ENCODE results near the gene PCDH12.

PCDH12 gene

GRCh38 chr5:141949511-141949910 lies 8.5 kb downstream of the PCDH12 start:
- CTCF ChIA-PET, result interaction anchor here (11.9 kb wide), 1 partner anchor 11 kb away, joined by 154 read pairs; the partner anchor contains the start of gene PCDH12
- Histone ChIP-seq H3K27me3 (replicated peaks in 2 of 5; ENCODE audit: control insufficient read depth in 4 of 5, insufficient read depth in 5 of 5, low read length in 4 of 5) (no peaks in the 10 kb centered on the region), H3K9me3 (ENCODE audit: control extremely low read depth in 1 of 5, control insufficient read depth in 4 of 5, insufficient read depth in 2 of 5, low read depth in 1 of 5, low read length in 4 of 5) (no peaks in the 10 kb centered on the region), H3K4me3 (ENCODE audit: control insufficient read depth in 1 of 7, extremely low read depth in 1 of 7, insufficient read depth in 4 of 7, low read depth in 2 of 7, low read length in 6 of 7) (no peak overlapping the region), H3K4me1 (ENCODE audit: control extremely low read depth in 1 of 4, control insufficient read depth in 4 of 4, insufficient read depth in 4 of 4, low read length in 3 of 4) (peaks cover 3 to 31% (median 21%) of the 10 kb centered on the region in 4 experiments), H3K36me3 (ENCODE audit: control insufficient read depth in 4 of 4, insufficient read depth in 4 of 4, low read length in 3 of 4) (no peaks in the 10 kb centered on the region), H3K27ac (ENCODE audit: insufficient read depth in 1 of 2, low read depth in 1 of 2, low read length in 2 of 2, poor library complexity in 1 of 2, severe bottlenecking in 2 of 2) (no peak overlapping the region)
- 71% methylated on average over 1 of the region's 2 CpGs for whole genome bisulfite sequencing (ENCODE audit: insufficient coverage)
- POLR2A ChIA-PET, result no interaction called here
- DNase-seq, result no peak

- WGBS (ENCODE audit: insufficient coverage), result 92% methylated on average over 2 of the region's 2 CpGs
- CTCF ChIA-PET, result interaction anchor here (1.1 to 11.9 kb wide), 2 partner anchors 12 to 67 kb away, joined by 3 to 154 read pairs; partner anchors contain the start of gene PCDH12
- H3K27me3 ChIP-seq (replicated peaks in 2 of 5; ENCODE audit: control insufficient read depth in 4 of 5, insufficient read depth in 5 of 5, low read length in 4 of 5), result no peaks in the 10 kb centered on the region
Measured at GRCh38 chr5:141948812-141949211, 9.2 kb downstream of the PCDH12 start.

GRCh38 chr5:141947316-141947715 lies 10.7 kb downstream of the PCDH12 start:
- H3K4me1 ChIP-seq (ENCODE audit: control extremely low read depth in 1 of 4, control insufficient read depth in 4 of 4, insufficient read depth in 4 of 4, low read length in 3 of 4), result peaks cover 0 to 12% (median 9%) of the 10 kb centered on the region in 4 experiments
- H3K36me3 ChIP-seq (ENCODE audit: control insufficient read depth in 4 of 4, insufficient read depth in 4 of 4, low read length in 3 of 4), result no peaks in the 10 kb centered on the region
- no peak for DNase-seq
- ChIA-PET CTCF (interaction anchor here (0.9 to 11.9 kb wide), 4 partner anchors 10 to 68 kb away, joined by 3 to 154 read pairs (median 4); partner anchors contain the start of genes PCDH12 and RNF14), POLR2A (no interaction called here)
- no peaks in the 10 kb centered on the region for H3K9me3 ChIP-seq (ENCODE audit: control extremely low read depth in 1 of 5, control insufficient read depth in 4 of 5, insufficient read depth in 2 of 5, low read depth in 1 of 5, low read length in 4 of 5)
- H3K27ac ChIP-seq (ENCODE audit: insufficient read depth in 1 of 2, low read depth in 1 of 2, low read length in 2 of 2, poor library complexity in 1 of 2, severe bottlenecking in 2 of 2), result no peak overlapping the region
- WGBS (ENCODE audit: insufficient coverage), result 91% methylated on average over 4 of the region's 4 CpGs
- H3K27me3 ChIP-seq (replicated peaks in 2 of 5; ENCODE audit: control insufficient read depth in 4 of 5, insufficient read depth in 5 of 5, low read length in 4 of 5), result no peaks in the 10 kb centered on the region
- no peak overlapping the region for H3K4me3 ChIP-seq (ENCODE audit: control insufficient read depth in 1 of 7, extremely low read depth in 1 of 7, insufficient read depth in 4 of 7, low read depth in 2 of 7, low read length in 6 of 7)

More at GRCh38 chr5:141948812-141949211, 9.2 kb downstream of the PCDH12 start:
- no peaks in the 10 kb centered on the region for H3K36me3 ChIP-seq (ENCODE audit: control insufficient read depth in 4 of 4, insufficient read depth in 4 of 4, low read length in 3 of 4)
- DNase-seq, result no peak
- POLR2A ChIA-PET, result no interaction called here
- H3K4me1 ChIP-seq (ENCODE audit: control extremely low read depth in 1 of 4, control insufficient read depth in 4 of 4, insufficient read depth in 4 of 4, low read length in 3 of 4), result peaks cover 0 to 24% (median 16%) of the 10 kb centered on the region in 4 experiments
- no peaks in the 10 kb centered on the region for H3K9me3 ChIP-seq (ENCODE audit: control extremely low read depth in 1 of 5, control insufficient read depth in 4 of 5, insufficient read depth in 2 of 5, low read depth in 1 of 5, low read length in 4 of 5)
- no peak overlapping the region for H3K4me3 ChIP-seq (ENCODE audit: control insufficient read depth in 1 of 7, extremely low read depth in 1 of 7, insufficient read depth in 4 of 7, low read depth in 2 of 7, low read length in 6 of 7)
- H3K27ac ChIP-seq (ENCODE audit: insufficient read depth in 1 of 2, low read depth in 1 of 2, low read length in 2 of 2, poor library complexity in 1 of 2, severe bottlenecking in 2 of 2), result no peak overlapping the region

GRCh38 chr5:141945511-141946051 lies 12.4 kb downstream of the PCDH12 start:
- H3K4me1 ChIP-seq (ENCODE audit: control extremely low read depth in 1 of 4, control insufficient read depth in 4 of 4, insufficient read depth in 4 of 4, low read length in 3 of 4), result peaks cover 0 to 17% (median 10%) of the 10 kb centered on the region in 4 experiments
- ChIA-PET CTCF (interaction anchor here (11.9 kb wide), 1 partner anchor 15 kb away, joined by 154 read pairs; the partner anchor contains the start of gene PCDH12), POLR2A (no interaction called here)
- no peak overlapping the region for H3K4me3 ChIP-seq (ENCODE audit: control insufficient read depth in 1 of 7, extremely low read depth in 1 of 7, insufficient read depth in 4 of 7, low read depth in 2 of 7, low read length in 6 of 7)
- peaks cover 0 to 5% (median 0%) of the 10 kb centered on the region in 4 experiments for H3K36me3 ChIP-seq (ENCODE audit: control insufficient read depth in 4 of 4, insufficient read depth in 4 of 4, low read length in 3 of 4)
- H3K27me3 ChIP-seq (replicated peaks in 2 of 5; ENCODE audit: control insufficient read depth in 4 of 5, insufficient read depth in 5 of 5, low read length in 4 of 5), result no peaks in the 10 kb centered on the region
- DNase-seq, result no peak
- H3K9me3 ChIP-seq (ENCODE audit: control extremely low read depth in 1 of 5, control insufficient read depth in 4 of 5, insufficient read depth in 2 of 5, low read depth in 1 of 5, low read length in 4 of 5), result no peaks in the 10 kb centered on the region
- 88% methylated on average over 20 of the region's 25 CpGs for WGBS (ENCODE audit: insufficient coverage)
- no peak overlapping the region for H3K27ac ChIP-seq (ENCODE audit: insufficient read depth in 1 of 2, low read depth in 1 of 2, low read length in 2 of 2, poor library complexity in 1 of 2, severe bottlenecking in 2 of 2)

GRCh38 chr5:141944076-141944475 lies 13.9 kb downstream of the PCDH12 start:
- 98% methylated on average over 8 of the region's 9 CpGs for WGBS (ENCODE audit: insufficient coverage)
- H3K27ac ChIP-seq (ENCODE audit: insufficient read depth in 1 of 2, low read depth in 1 of 2, low read length in 2 of 2, poor library complexity in 1 of 2, severe bottlenecking in 2 of 2), result no peak overlapping the region
- CTCF ChIA-PET, result interaction anchor here (1.2 to 11.9 kb wide), 4 partner anchors 9 to 25 kb away, joined by 4 to 154 read pairs (median 19); partner anchors contain the start of genes PCDH12 and RNF14
- H3K4me1 ChIP-seq (ENCODE audit: control extremely low read depth in 1 of 4, control insufficient read depth in 4 of 4, insufficient read depth in 4 of 4, low read length in 3 of 4), result peaks cover 0 to 21% (median 14%) of the 10 kb centered on the region in 4 experiments
- no peaks in the 10 kb centered on the region for H3K27me3 ChIP-seq (replicated peaks in 2 of 5; ENCODE audit: control insufficient read depth in 4 of 5, insufficient read depth in 5 of 5, low read length in 4 of 5)
- peaks cover 0 to 12% (median 7%) of the 10 kb centered on the region in 4 experiments for H3K36me3 ChIP-seq (ENCODE audit: control insufficient read depth in 4 of 4, insufficient read depth in 4 of 4, low read length in 3 of 4)
- no peak for DNase-seq
- H3K4me3 ChIP-seq (ENCODE audit: control insufficient read depth in 1 of 7, extremely low read depth in 1 of 7, insufficient read depth in 4 of 7, low read depth in 2 of 7, low read length in 6 of 7), result no peak overlapping the region
- POLR2A ChIA-PET, result no interaction called here
- H3K9me3 ChIP-seq (ENCODE audit: control extremely low read depth in 1 of 5, control insufficient read depth in 4 of 5, insufficient read depth in 2 of 5, low read depth in 1 of 5, low read length in 4 of 5), result no peaks in the 10 kb centered on the region

GRCh38 chr5:141942185-141942857 lies 15.7 kb downstream of the PCDH12 start:
- Histone ChIP-seq H3K9me3 (ENCODE audit: control extremely low read depth in 1 of 5, control insufficient read depth in 4 of 5, insufficient read depth in 2 of 5, low read depth in 1 of 5, low read length in 4 of 5) (no peaks in the 10 kb centered on the region), H3K27ac (ENCODE audit: insufficient read depth in 1 of 2, low read depth in 1 of 2, low read length in 2 of 2, poor library complexity in 1 of 2, severe bottlenecking in 2 of 2) (no peak overlapping the region), H3K4me3 (ENCODE audit: control insufficient read depth in 1 of 7, extremely low read depth in 1 of 7, insufficient read depth in 4 of 7, low read depth in 2 of 7, low read length in 6 of 7) (no peak overlapping the region), H3K27me3 (replicated peaks in 2 of 5; ENCODE audit: control insufficient read depth in 4 of 5, insufficient read depth in 5 of 5, low read length in 4 of 5) (no peaks in the 10 kb centered on the region), H3K4me1 (ENCODE audit: control extremely low read depth in 1 of 4, control insufficient read depth in 4 of 4, insufficient read depth in 4 of 4, low read length in 3 of 4) (peaks cover 0 to 21% (median 14%) of the 10 kb centered on the region in 4 experiments), H3K36me3 (ENCODE audit: control insufficient read depth in 4 of 4, insufficient read depth in 4 of 4, low read length in 3 of 4) (peaks cover 6 to 24% (median 21%) of the 10 kb centered on the region in 4 experiments)
- ChIA-PET POLR2A (interaction anchor here (0.6 kb wide), 1 partner anchor 595 kb away, joined by 3 read pairs; no protein-coding TSS in a partner anchor), CTCF (interaction anchor here (0.6 to 11.9 kb wide), 7 partner anchors 10 to 261 kb away, joined by 3 to 154 read pairs (median 3); partner anchors contain the start of genes DELE1 and PCDH12)
- WGBS (ENCODE audit: insufficient coverage), result 100% methylated on average over 6 of the region's 9 CpGs
- DNase-seq, result no peak

All from common myeloid progenitor, CD34-positive (primary cell).